Inflammatory macrophage treated with lipopolysaccharide for 4 hours (primary cell): Measurements from ENCODE around the gene SIMC1.

Experiments
- DNase-seq: peaks from one replicate; pipeline ENCODE4 v3.0.0-alpha.2; 2020

SIMC1 gene

GRCh38 chr5:176317534-176318374, 79.5 kb downstream of the SIMC1 start:
- DNase-seq: no peak

- no peak for DNase-seq
Measured at GRCh38 chr5:176319827-176320554, 81.8 kb downstream of the SIMC1 start.

- DNase-seq: no peak
Measured at GRCh38 chr5:176320577-176320976, 82.4 kb downstream of the SIMC1 start.

- no peak for DNase-seq
Measured at GRCh38 chr5:176334031-176334770, 96.0 kb downstream of the SIMC1 start.

GRCh38 chr5:176337913-176338312, 99.7 kb downstream of the SIMC1 start:
- DNase-seq: no peak

- DNase-seq: no peak
Measured at GRCh38 chr5:176339304-176339703, 101.1 kb downstream of the SIMC1 start.

- no peak for DNase-seq
Measured at GRCh38 chr5:176341325-176342157, 103.3 kb downstream of the SIMC1 start.

- no peak for DNase-seq
Measured at GRCh38 chr5:176342158-176342483, 103.9 kb downstream of the SIMC1 start.

- DNase-seq: no peak
Measured at GRCh38 chr5:176342766-176343458, 104.7 kb downstream of the SIMC1 start.

GRCh38 chr5:176350416-176350815, 112.2 kb downstream of the SIMC1 start:
- no peak for DNase-seq

- no peak for DNase-seq
Measured at GRCh38 chr5:176352116-176352878, 114.1 kb downstream of the SIMC1 start.

- DNase-seq: no peak
Measured at GRCh38 chr5:176353533-176353932, 115.3 kb downstream of the SIMC1 start.

GRCh38 chr5:176355400-176356178, 117.4 kb downstream of the SIMC1 start:
- no peak for DNase-seq

GRCh38 chr5:176356179-176356566, 117.9 kb downstream of the SIMC1 start:
- DNase-seq: no peak

GRCh38 chr5:176359658-176360057, 121.4 kb downstream of the SIMC1 start:
- no peak for DNase-seq

GRCh38 chr5:176360894-176361436, 122.7 kb downstream of the SIMC1 start:
- DNase-seq: peak; percentile 13

- peak; percentile 93 for DNase-seq
Measured at GRCh38 chr5:176361437-176362232, 123.4 kb downstream of the SIMC1 start, which contains the start of gene KIAA1191. Gene KIAA1191, minus strand, starts transcription at chr5:176361764. Its CDS starts 2,256 bp downstream, at chr5:176359508.

- no peak for DNase-seq
Measured at GRCh38 chr5:176362233-176362490, 123.9 kb downstream of the SIMC1 start.

GRCh38 chr5:176364765-176365350, 126.6 kb downstream of the SIMC1 start:
- DNase-seq: peak; percentile 11
